ENCODE results near the gene PTPRJ.

PTPRJ gene

DNA sequence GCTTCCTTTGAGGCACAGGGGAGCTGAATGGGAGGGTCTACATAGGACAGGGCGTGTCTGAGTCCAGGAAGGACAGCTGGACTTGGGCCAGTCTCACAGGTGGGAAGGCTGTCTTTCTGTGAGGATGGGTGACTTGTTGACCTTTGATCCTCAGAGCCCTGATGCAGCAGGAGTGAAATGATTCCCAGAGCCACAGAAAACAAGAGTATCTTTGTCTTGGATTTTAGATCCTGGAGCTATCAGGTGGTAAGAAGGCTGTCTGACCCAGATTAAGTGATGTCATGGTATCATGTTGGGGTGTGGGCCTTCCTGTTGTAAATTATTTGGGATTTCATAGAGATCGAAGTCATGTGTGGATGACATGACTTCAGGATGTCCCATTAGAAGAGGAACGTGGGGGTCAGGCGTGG, 15.0 kb downstream of the PTPRJ start:
- no peak for TF ChIP-seq CTCF (IDR thresholded peaks at IDR 0.05; ENCODE audit: control insufficient read depth, insufficient read depth, low read depth, low read length, missing control alignments)
- no peak for DNase-seq (ENCODE audit: low read depth)
- H3K4me3 ChIP-seq (ENCODE audit: control insufficient read depth, low read depth, low read length): no peak overlapping the region

DNA sequence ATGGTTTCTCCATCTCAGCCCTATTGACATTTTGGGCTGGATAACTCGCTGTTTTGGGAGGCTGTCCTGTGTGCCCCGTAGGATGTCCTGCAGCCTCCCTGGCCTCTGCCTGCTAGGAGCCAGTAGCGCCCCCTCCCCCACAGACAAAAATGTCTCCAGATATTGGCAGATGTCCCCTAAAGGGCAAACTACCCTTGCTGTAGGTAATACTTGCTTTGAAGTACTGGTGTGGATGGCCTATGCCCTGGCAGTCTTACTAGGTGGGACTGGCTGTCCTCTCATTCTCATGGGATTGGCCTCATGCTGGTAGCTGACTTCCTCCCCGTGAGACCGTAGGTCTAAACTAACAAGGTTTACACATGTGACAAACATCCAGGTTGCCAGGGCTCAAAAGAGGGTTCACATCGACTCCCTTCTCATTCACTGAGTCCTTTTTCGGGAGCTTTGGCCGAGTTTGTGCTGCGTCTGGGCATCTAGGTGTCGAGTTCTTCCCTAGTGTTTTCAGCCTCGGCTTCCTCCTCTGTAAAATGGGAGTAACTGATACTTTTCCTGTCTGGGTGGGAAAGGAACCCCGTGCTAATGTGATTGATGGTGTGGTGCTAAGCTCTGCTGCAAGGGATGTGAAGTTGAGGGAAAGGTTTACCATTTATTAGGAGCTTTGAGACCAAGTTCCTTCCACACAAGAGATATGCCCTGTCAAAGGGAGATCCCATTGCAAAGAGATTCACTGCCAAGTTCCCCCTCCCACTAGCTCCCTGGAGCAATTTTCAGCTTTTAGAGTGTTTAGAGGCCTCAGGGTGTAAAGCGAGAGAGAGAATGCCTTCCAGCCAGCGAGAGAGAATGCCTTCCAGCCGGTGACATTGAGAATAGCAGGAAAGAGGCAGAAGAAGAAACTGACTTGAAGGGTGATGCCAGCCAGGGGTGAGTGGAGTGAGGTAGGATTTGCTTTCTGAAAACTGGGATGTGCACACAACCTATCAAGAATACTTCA, 17.0 kb downstream of the PTPRJ start:
- TF ChIP-seq CTCF (IDR thresholded peaks at IDR 0.05; ENCODE audit: control insufficient read depth, insufficient read depth, low read depth, low read length, missing control alignments): no peak
- no peak overlapping the region for H3K4me3 ChIP-seq (ENCODE audit: control insufficient read depth, low read depth, low read length)
- no peak for DNase-seq (ENCODE audit: low read depth)

- no peak for DNase-seq (ENCODE audit: low read depth)
- TF ChIP-seq CTCF (IDR thresholded peaks at IDR 0.05; ENCODE audit: control insufficient read depth, insufficient read depth, low read depth, low read length, missing control alignments): no peak
- no peak overlapping the region for H3K4me3 ChIP-seq (ENCODE audit: control insufficient read depth, low read depth, low read length)
These were observed 18.0 kb downstream of the PTPRJ start for GRCh38 chr11:47998345-47998732.

- no peak for TF ChIP-seq CTCF (IDR thresholded peaks at IDR 0.05; ENCODE audit: control insufficient read depth, insufficient read depth, low read depth, low read length, missing control alignments)
- no peak for DNase-seq (ENCODE audit: low read depth)
- no peak overlapping the region for H3K4me3 ChIP-seq (ENCODE audit: control insufficient read depth, low read depth, low read length)
These were observed 18.5 kb downstream of the PTPRJ start for GRCh38 chr11:47998733-47999359.

DNA sequence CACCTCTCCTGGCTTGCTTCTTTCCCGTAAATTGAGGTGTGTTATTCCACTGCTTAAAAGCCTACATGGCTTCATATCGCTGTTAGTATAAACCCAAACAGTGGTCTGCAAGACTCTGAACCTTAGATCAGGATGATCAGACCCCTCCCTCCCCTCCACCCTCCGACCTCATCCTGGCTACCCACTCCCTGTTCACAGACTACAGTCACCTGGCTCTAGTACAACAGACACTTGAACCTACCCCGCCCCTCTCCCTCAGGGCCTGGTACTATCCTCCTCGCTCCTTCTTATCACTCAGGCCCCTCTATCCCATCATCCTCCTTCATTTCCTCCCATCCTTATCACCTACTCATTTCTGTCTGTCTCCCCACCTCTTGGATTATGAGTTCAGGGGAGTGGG, 20.1 kb downstream of the PTPRJ start:
- no peak for DNase-seq (ENCODE audit: low read depth)
- no peak for TF ChIP-seq CTCF (IDR thresholded peaks at IDR 0.05; ENCODE audit: control insufficient read depth, insufficient read depth, low read depth, low read length, missing control alignments)
- H3K4me3 ChIP-seq (ENCODE audit: control insufficient read depth, low read depth, low read length): no peak overlapping the region

- no peak overlapping the region for H3K4me3 ChIP-seq (ENCODE audit: control insufficient read depth, low read depth, low read length)
- no peak for TF ChIP-seq CTCF (IDR thresholded peaks at IDR 0.05; ENCODE audit: control insufficient read depth, insufficient read depth, low read depth, low read length, missing control alignments)
- peak; percentile 28 for DNase-seq (ENCODE audit: low read depth)
These were observed 21.2 kb downstream of the PTPRJ start for GRCh38 chr11:48001438-48002021.

Measured in AG09309 (cell line).